Measurements from ENCODE around the gene HPSE2.

HPSE2 gene

GRCh38 chr10:98892523-98892922 lies 343.1 kb downstream of the HPSE2 start:
- no peak for TF ChIP-seq CTCF (conservative IDR thresholded peaks at IDR 0.05; ENCODE audit: low read depth, low read length)
- no peak for DNase-seq (ENCODE audit: low read depth)
- no peak overlapping the region for H3K4me3 ChIP-seq (ENCODE audit: low read depth, low read length)

GRCh38 chr10:98886686-98887085 lies 349.0 kb downstream of the HPSE2 start:
- no peak for TF ChIP-seq CTCF (conservative IDR thresholded peaks at IDR 0.05; ENCODE audit: low read depth, low read length)
- no peak overlapping the region for H3K4me3 ChIP-seq (ENCODE audit: low read depth, low read length)
- DNase-seq (ENCODE audit: low read depth): peak; percentile 4

- no peak for TF ChIP-seq CTCF (conservative IDR thresholded peaks at IDR 0.05; ENCODE audit: low read depth, low read length)
- no peak for DNase-seq (ENCODE audit: low read depth)
- no peak overlapping the region for H3K4me3 ChIP-seq (ENCODE audit: low read depth, low read length)
Measured at GRCh38 chr10:98885378-98885777, 350.3 kb downstream of the HPSE2 start.

GRCh38 chr10:98881789-98882188 lies 353.9 kb downstream of the HPSE2 start:
- DNase-seq (ENCODE audit: low read depth): no peak
- no peak overlapping the region for H3K4me3 ChIP-seq (ENCODE audit: low read depth, low read length)
- no peak for TF ChIP-seq CTCF (conservative IDR thresholded peaks at IDR 0.05; ENCODE audit: low read depth, low read length)

- DNase-seq (ENCODE audit: low read depth): no peak
- no peak for TF ChIP-seq CTCF (conservative IDR thresholded peaks at IDR 0.05; ENCODE audit: low read depth, low read length)
- no peak overlapping the region for H3K4me3 ChIP-seq (ENCODE audit: low read depth, low read length)
Measured at GRCh38 chr10:98880971-98881370, 354.7 kb downstream of the HPSE2 start.

GRCh38 chr10:98878921-98879320 lies 356.7 kb downstream of the HPSE2 start:
- H3K4me3 ChIP-seq (ENCODE audit: low read depth, low read length): no peak overlapping the region
- DNase-seq (ENCODE audit: low read depth): no peak
- no peak for TF ChIP-seq CTCF (conservative IDR thresholded peaks at IDR 0.05; ENCODE audit: low read depth, low read length)

- no peak for DNase-seq (ENCODE audit: low read depth)
- TF ChIP-seq CTCF (conservative IDR thresholded peaks at IDR 0.05; ENCODE audit: low read depth, low read length): no peak
- no peak overlapping the region for H3K4me3 ChIP-seq (ENCODE audit: low read depth, low read length)
Measured at GRCh38 chr10:98878418-98878817, 357.2 kb downstream of the HPSE2 start.
